Suprapubic skin (tissue), 4 donors: ENCODE measurements around the gene FAM227A. TPM values are rescaled to one million over a fixed set of nuclear protein-coding genes. Genes with fewer than 3 reads are reported as not detected.

Experiments
- DNase-seq, 2 donors: peaks; one replicate each; pipeline ENCODE4 v3.0.0-alpha.2; 2019; ENCODE audit warnings: low spot score in 2 of 2
- H3K27ac ChIP-seq: fragments of 200-600 bp; sonication (generic); one replicate; pipeline ENCODE4 v1.5.1; 2019
- H3K27me3 ChIP-seq: fragments of 200-600 bp; sonication (generic); one replicate; pipeline ENCODE4 v1.5.1; 2019
- H3K36me3 ChIP-seq: fragments of 200-600 bp; sonication (generic); one replicate; pipeline ENCODE4 v1.5.1; 2019
- H3K4me1 ChIP-seq: fragments of 200-600 bp; sonication (generic); one replicate; pipeline ENCODE4 v1.5.1; 2019
- H3K4me3 ChIP-seq: fragments of 200-600 bp; sonication (generic); one replicate; pipeline ENCODE4 v1.5.1; 2019; ENCODE audit warnings: mild to moderate bottlenecking
- H3K9me3 ChIP-seq: fragments of 200-600 bp; sonication (generic); one replicate; pipeline ENCODE4 v1.5.1; 2019
- EP300 ChIP-seq: sonication (generic); formaldehyde crosslinking; IDR thresholded peaks from one replicate; pipeline ENCODE4 v1.6.1; 2017; ENCODE audit warnings: antibody characterized with exemption
- POLR2A ChIP-seq, 2 donors: fragments of 450-650 bp; IDR thresholded peaks; one replicate each; pipeline ENCODE4 v1.6.1; 2017; ENCODE audit warnings: antibody characterized with exemption in 2 of 2, mild to moderate bottlenecking in 2 of 2, moderate library complexity in 2 of 2
- POLR2AphosphoS5 ChIP-seq, 3 donors: sonication (generic); formaldehyde crosslinking; IDR thresholded peaks; one replicate each; pipeline ENCODE4 v1.6.1; 2017; ENCODE audit warnings: antibody characterized with exemption in 3 of 3
- WGBS: methylation state at CpG from one replicate; pipeline ENCODE4 v1.1.5; 2018; 5-methylcytosine and 5-hydroxymethylcytosine counted together
- total RNA-seq, 4 donors: library from RNA; depleted of rRNA; stranded (reverse); fragments of >200 nt; gene quantifications; one replicate each; pipeline ENCODE4 v1.1.0, GENCODE V29; 2016
- TF ChIP-seq, protein P1 (sequence below), 2 donors: fragments of 200-600 bp in 1 of 2; fragments of 450-650 bp in 1 of 2; sonication (generic) in 1 of 2; IDR thresholded peaks; one replicate each; pipeline ENCODE4 v1.5.1; 2016 to 2019; ENCODE audit warnings: antibody characterized with exemption in 2 of 2, mild to moderate bottlenecking in 1 of 2, moderate library complexity in 1 of 2

The FAM227A gene
- 1 to 10 TPM in 3 of 4 donors, under 1 TPM in 1; 0.89 to 6.2 (median 2.2) TPM for total RNA-seq

- TF ChIP-seq POLR2AphosphoS5 (IDR thresholded peaks at IDR 0.05) (peak in 2 of 3 donors; percentile 27 to 76), EP300 (no peak), POLR2A (IDR thresholded peaks at IDR 0.05) (peak in 1 of 2 donors; percentile 39)
- TF ChIP-seq, protein P1, sequence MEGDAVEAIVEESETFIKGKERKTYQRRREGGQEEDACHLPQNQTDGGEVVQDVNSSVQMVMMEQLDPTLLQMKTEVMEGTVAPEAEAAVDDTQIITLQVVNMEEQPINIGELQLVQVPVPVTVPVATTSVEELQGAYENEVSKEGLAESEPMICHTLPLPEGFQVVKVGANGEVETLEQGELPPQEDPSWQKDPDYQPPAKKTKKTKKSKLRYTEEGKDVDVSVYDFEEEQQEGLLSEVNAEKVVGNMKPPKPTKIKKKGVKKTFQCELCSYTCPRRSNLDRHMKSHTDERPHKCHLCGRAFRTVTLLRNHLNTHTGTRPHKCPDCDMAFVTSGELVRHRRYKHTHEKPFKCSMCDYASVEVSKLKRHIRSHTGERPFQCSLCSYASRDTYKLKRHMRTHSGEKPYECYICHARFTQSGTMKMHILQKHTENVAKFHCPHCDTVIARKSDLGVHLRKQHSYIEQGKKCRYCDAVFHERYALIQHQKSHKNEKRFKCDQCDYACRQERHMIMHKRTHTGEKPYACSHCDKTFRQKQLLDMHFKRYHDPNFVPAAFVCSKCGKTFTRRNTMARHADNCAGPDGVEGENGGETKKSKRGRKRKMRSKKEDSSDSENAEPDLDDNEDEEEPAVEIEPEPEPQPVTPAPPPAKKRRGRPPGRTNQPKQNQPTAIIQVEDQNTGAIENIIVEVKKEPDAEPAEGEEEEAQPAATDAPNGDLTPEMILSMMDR (IDR thresholded peaks at IDR 0.05), result no peak
- H3K9me3 ChIP-seq, result no peaks in the 10 kb centered on the region
- DNase-seq, result peak; percentile 87 to 94
- H3K4me3 ChIP-seq, result peak within 1 kb of the TSS; percentile 96
- H3K36me3 ChIP-seq, result no peaks in the 10 kb centered on the region
- H3K27me3 ChIP-seq, result no peaks in the 10 kb centered on the region
- peak within 1 kb of the TSS; percentile 89 for H3K27ac ChIP-seq
- peaks cover 25% of the 10 kb centered on the region for H3K4me1 ChIP-seq
- 0% methylated on average over 20 of the region's 66 CpGs for WGBS
Measured at GRCh38 chr22:38656256-38657044, at the start of gene FAM227A, which contains the start of gene CBY1. TSS of gene FAM227A (minus strand) at chr22:38656392. CDS start at chr22:38650168, 6,224 bp downstream. TSS of gene CBY1 (plus strand) at chr22:38656638. CDS start at chr22:38668055, 11,417 bp downstream.

- peak; percentile 99 to 100 for DNase-seq
- Histone ChIP-seq H3K27ac (peak within 1 kb of the TSS; percentile 99), H3K27me3 (no peaks in the 10 kb centered on the region), H3K9me3 (no peaks in the 10 kb centered on the region), H3K4me3 (peak within 1 kb of the TSS; percentile 100), H3K36me3 (peaks cover 6% of the 10 kb centered on the region), H3K4me1 (peaks cover 38% of the 10 kb centered on the region)
- TF ChIP-seq POLR2A (IDR thresholded peaks at IDR 0.05) (peak; percentile 41 to 86), EP300 (no peak), POLR2AphosphoS5 (IDR thresholded peaks at IDR 0.05) (peak in 2 of 3 donors; percentile 19 to 96)
- TF ChIP-seq, protein P1 (IDR thresholded peaks at IDR 0.05), result peak in 1 of 2 donors; percentile 14
- WGBS, result 0% methylated on average over 37 of the region's 55 CpGs
Measured at GRCh38 chr22:38705235-38706100, 49.3 kb upstream of the FAM227A start, which contains the start of gene GTPBP1. TSS of gene GTPBP1 (plus strand) at chr22:38705944. CDS start at chr22:38705956, 12 bp downstream.

DNA sequence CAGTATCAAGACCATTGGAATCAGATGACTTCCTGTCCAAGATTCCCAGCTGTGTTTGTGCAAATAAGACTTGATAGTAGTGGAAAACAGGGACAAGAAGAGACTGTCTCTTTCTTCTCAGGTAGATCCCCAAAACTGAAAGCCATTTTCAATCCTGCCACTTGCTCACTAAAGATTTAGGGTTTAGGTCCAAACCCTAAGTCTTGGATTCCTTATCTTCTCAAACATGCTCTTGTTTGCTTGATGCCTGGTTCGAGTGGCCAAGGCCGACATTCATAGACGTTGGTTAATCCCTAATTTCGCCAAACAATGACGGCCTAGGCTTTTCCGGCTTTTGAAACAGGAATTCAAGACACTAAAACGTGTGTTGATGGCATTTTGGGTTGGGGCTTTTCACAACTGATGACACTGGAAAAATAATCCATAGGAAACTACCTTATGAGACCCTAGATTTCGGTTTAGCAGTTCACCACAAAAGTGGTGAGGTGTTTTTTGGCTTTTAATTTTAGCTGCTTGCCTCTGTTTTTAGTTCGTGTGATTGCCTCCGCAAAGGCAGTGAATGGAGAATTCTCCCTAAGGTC is 48.6 kb upstream of the FAM227A start:
- Histone ChIP-seq H3K27ac (peak overlapping the region; percentile 87), H3K36me3 (peaks cover 6% of the 10 kb centered on the region), H3K4me3 (peak overlapping the region; percentile 100), H3K27me3 (no peaks in the 10 kb centered on the region), H3K4me1 (peaks cover 40% of the 10 kb centered on the region), H3K9me3 (no peaks in the 10 kb centered on the region)
- DNase-seq, result no peak
- 9% methylated on average over 10 of the region's 10 CpGs for WGBS
- TF ChIP-seq POLR2AphosphoS5 (IDR thresholded peaks at IDR 0.05) (no peak), POLR2A (IDR thresholded peaks at IDR 0.05) (no peak), EP300 (no peak)
- TF ChIP-seq, protein P1 (IDR thresholded peaks at IDR 0.05), result no peak

DNA sequence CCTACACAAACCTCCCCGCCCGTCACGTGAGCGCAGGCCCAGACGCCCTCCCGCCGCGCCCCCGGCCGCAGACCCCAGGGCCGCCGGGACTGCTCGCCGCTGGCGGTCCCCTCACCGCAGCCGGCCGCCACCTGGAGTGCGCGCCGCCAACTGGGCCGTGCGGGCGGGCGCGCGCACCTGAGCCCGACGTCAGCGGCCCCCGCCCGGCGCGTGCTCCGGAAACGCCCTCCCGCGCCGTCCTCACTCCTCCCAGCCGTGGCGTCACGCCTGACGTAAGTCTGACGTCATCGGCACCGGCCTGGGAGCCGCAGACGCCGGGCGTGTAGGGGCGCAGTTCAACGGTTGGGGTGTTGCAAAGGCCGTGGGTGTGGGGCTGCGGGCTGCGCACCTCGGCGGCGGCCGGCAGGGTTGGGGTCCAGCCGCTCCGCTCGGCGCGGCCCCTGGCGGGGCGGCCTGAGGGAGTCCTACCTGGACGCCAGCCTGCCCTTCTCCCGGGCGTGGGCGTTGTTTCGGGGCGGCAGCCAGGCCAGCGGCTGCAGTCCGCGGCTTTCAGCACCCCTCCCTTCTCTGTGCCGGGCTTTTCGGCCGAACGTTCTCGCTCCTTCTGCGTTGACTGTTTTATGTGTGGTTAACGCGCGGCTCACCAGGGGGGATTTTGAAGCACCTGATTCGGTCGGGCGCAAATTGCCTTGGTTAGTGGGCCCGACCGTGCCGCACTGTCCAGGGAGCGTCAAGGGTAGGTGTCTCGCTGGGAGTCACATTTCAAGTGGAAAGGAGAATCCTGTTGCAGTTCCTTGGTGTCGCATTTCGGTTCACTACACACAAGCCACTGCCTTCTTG is 44.8 kb upstream of the FAM227A start, which contains the start of gene JOSD1:
JOSD1 (minus strand) TSS at position 155 of the 840 bp plus-strand sequence. CDS start 956 bp downstream, outside the sequence.
- TF ChIP-seq POLR2AphosphoS5 (IDR thresholded peaks at IDR 0.05) (peak; percentile 81 to 97 (median 83)), EP300 (peak; percentile 85), POLR2A (IDR thresholded peaks at IDR 0.05) (peak; percentile 50 to 91)
- TF ChIP-seq, protein P1 (IDR thresholded peaks at IDR 0.05), result no peak
- no peaks in the 10 kb centered on the region for H3K36me3 ChIP-seq
- under 1% methylated on average over 30 of the region's 94 CpGs for WGBS
- no peaks in the 10 kb centered on the region for H3K9me3 ChIP-seq
- peak within 1 kb of the TSS; percentile 99 for H3K27ac ChIP-seq
- peak within 1 kb of the TSS; percentile 98 for H3K4me3 ChIP-seq
- H3K4me1 ChIP-seq, result peaks cover 56% of the 10 kb centered on the region
- no peaks in the 10 kb centered on the region for H3K27me3 ChIP-seq
- peak; percentile 97 for DNase-seq
